Stimulated activated CD4-positive, alpha-beta T cell treated with anti-CD3 and anti-CD28 coated beads, Interleukin-4, amount 100 ng/mL, for 4 hours (primary cell): ENCODE data around the gene MYO1D.
"Not testable (repeated sequence)": the region's sequence is repeated elsewhere in the genome, so short reads cannot be mapped to it uniquely, and the experiment has no call there.

Experiments
- DNase-seq, 2 experiments: peaks; one replicate each; pipeline ENCODE4 v3.0.0-alpha.2; 2020

MYO1D gene

GRCh38 chr17:32876417-32877163, at the start of gene MYO1D:
TSS of gene MYO1D (minus strand) at chr17:32877124. CDS start at chr17:32876872, 252 bp downstream.
- peak; percentile 67 to 79 for DNase-seq

GRCh38 chr17:32926183-32926582, 49.3 kb upstream of the MYO1D start:
- no peak for DNase-seq

GRCh38 chr17:32923905-32924304, 47.0 kb upstream of the MYO1D start:
- DNase-seq = not testable (repeated sequence)

- no peak for DNase-seq
Observed at GRCh38 chr17:32921017-32921416, 44.1 kb upstream of the MYO1D start.

GRCh38 chr17:32920293-32920692, 43.4 kb upstream of the MYO1D start:
- DNase-seq = no peak

GRCh38 chr17:32919876-32920275, 43.0 kb upstream of the MYO1D start:
- DNase-seq = not testable (repeated sequence)

GRCh38 chr17:32917842-32918241, 40.9 kb upstream of the MYO1D start:
- DNase-seq = no peak

- no peak for DNase-seq
Observed at GRCh38 chr17:32917081-32917480, 40.2 kb upstream of the MYO1D start.

GRCh38 chr17:32916134-32916533, 39.2 kb upstream of the MYO1D start:
- DNase-seq = no peak

- DNase-seq = no peak
Observed at GRCh38 chr17:32915245-32915644, 38.3 kb upstream of the MYO1D start.

- DNase-seq = no peak
Observed at GRCh38 chr17:32914181-32914580, 37.3 kb upstream of the MYO1D start.

- DNase-seq = no peak
Observed at GRCh38 chr17:32913593-32913992, 36.7 kb upstream of the MYO1D start.

GRCh38 chr17:32912218-32912897, 35.4 kb upstream of the MYO1D start:
- no peak for DNase-seq

- DNase-seq = no peak
Observed at GRCh38 chr17:32910769-32911168, 33.8 kb upstream of the MYO1D start.

- DNase-seq = peak; percentile 14 to 24
Observed at GRCh38 chr17:32909787-32910369, 33.0 kb upstream of the MYO1D start.

- DNase-seq = no peak
Observed at GRCh38 chr17:32907583-32907982, 30.7 kb upstream of the MYO1D start.

- DNase-seq = no peak
Observed at GRCh38 chr17:32904891-32905290, 28.0 kb upstream of the MYO1D start.

GRCh38 chr17:32903774-32904673, 27.1 kb upstream of the MYO1D start:
- DNase-seq = no peak

- no peak for DNase-seq
Observed at GRCh38 chr17:32901743-32902142, 24.8 kb upstream of the MYO1D start.

- DNase-seq = no peak
Observed at GRCh38 chr17:32899236-32900013, 22.5 kb upstream of the MYO1D start.

- DNase-seq = no peak
Observed at GRCh38 chr17:32896647-32897258, 19.8 kb upstream of the MYO1D start.

- DNase-seq = no peak
Observed at GRCh38 chr17:32894245-32894644, 17.3 kb upstream of the MYO1D start.
